B cell (primary cell): ENCODE measurements around the gene CTNNA2. TPM values are rescaled to one million over a fixed set of nuclear protein-coding genes. Genes with fewer than 3 reads are reported as not detected.

Experiments
- ATAC-seq: fragments of 200-7000 bp; cut with Tn5 transposase; one replicate; pipeline ENCODE4 v1.10.0; 2021; ENCODE audit warnings: low read depth, mild to moderate bottlenecking, moderate number of reproducible peaks, moderate library complexity
- CTCF ChIA-PET: fragments of 350-600 bp; sonication (Branson Sonifier 250); formaldehyde crosslinking; loops from one replicate; lab custom pipeline; 2021; ENCODE audit warnings: antibody characterized with exemption, inconsistent platforms; lab: Charles Lee
- POLR2A ChIA-PET: fragments of 350-600 bp; sonication (Branson Sonifier 250); formaldehyde crosslinking; loops from one replicate; lab custom pipeline; 2021; ENCODE audit warnings: antibody characterized with exemption; lab: Charles Lee
- DNase-seq: peaks from one replicate; pipeline ENCODE4 v3.0.0; 2013
- H2AFZ ChIP-seq: 2 replicates; pipeline ENCODE4 v1.6.1; 2012; ENCODE audit warnings: mild to moderate bottlenecking, low read depth, low read length; ENCODE audit not compliant: insufficient read depth, poor library complexity, severe bottlenecking
- H3K27ac ChIP-seq, 2 donors: 1 replicate in 1 of 2; 2 replicates in 1 of 2; pipeline ENCODE4 v1.5.1; 2012 to 2013; ENCODE audit warnings: low read length in 2 of 2, mild to moderate bottlenecking in 2 of 2, moderate library complexity in 1 of 2
- H3K27me3 ChIP-seq, 4 experiments: fragments of 200-600 bp in 1 of 4; sonication (generic) in 1 of 4; replicated peaks in 1 of 4; 1 replicate in 2 of 4; 2 replicates in 2 of 4; pipeline versions ENCODE4 v1.6.1 to v1.7.0; 2013 to 2016; ENCODE audit warnings: low read length in 3 of 4, mild to moderate bottlenecking in 2 of 4, mixed read lengths in 1 of 4, moderate library complexity in 1 of 4; ENCODE audit not compliant: insufficient read depth in 4 of 4, control insufficient read depth in 3 of 4; ENCODE audit errors: control extremely low read depth in 1 of 4
- H3K36me3 ChIP-seq, 2 experiments: replicated peaks in 1 of 2; 1 replicate in 1 of 2; 2 replicates in 1 of 2; pipeline versions ENCODE4 v1.6.1 to v1.7.1; 2013; ENCODE audit warnings: low read length in 1 of 2; ENCODE audit not compliant: insufficient read depth in 2 of 2, control insufficient read depth in 1 of 2; ENCODE audit errors: control extremely low read depth in 1 of 2, extremely low read depth in 1 of 2
- H3K4me1 ChIP-seq, 2 donors: fragments of 200-600 bp in 1 of 2; sonication (generic) in 1 of 2; 1 replicate in 1 of 2; 2 replicates in 1 of 2; pipeline versions ENCODE4 v1.5.1 to v1.6.1; 2013 to 2017; ENCODE audit warnings: low read length in 2 of 2; ENCODE audit not compliant: control insufficient read depth in 2 of 2, insufficient read depth in 2 of 2
- H3K4me2 ChIP-seq: replicated peaks from 2 replicates; pipeline ENCODE3; 2012; ENCODE audit warnings: mild to moderate bottlenecking, low read depth, low read length; ENCODE audit not compliant: poor library complexity, severe bottlenecking
- H3K4me3 ChIP-seq, 5 experiments: fragments of 200-600 bp in 1 of 5; sonication (generic) in 1 of 5; 1 replicate in 3 of 5; 2 replicates in 2 of 5; pipeline versions ENCODE4 v1.5.1 to v1.7.0; 2011 to 2016; ENCODE audit warnings: low read length in 4 of 5, mild to moderate bottlenecking in 4 of 5, low read depth in 2 of 5, control low read depth in 1 of 5, moderate library complexity in 1 of 5; ENCODE audit not compliant: insufficient read depth in 1 of 5; ENCODE audit errors: control extremely low read depth in 1 of 5, extremely low read depth in 1 of 5
- H3K79me2 ChIP-seq: fragments of 200-600 bp; sonication (generic); one replicate; pipeline ENCODE4 v1.6.0; 2016; ENCODE audit warnings: low read length; ENCODE audit not compliant: control insufficient read depth, insufficient read depth
- H3K9ac ChIP-seq: fragments of 200-600 bp; sonication (generic); 2 replicates; pipeline ENCODE4 v1.6.1; 2017; ENCODE audit warnings: mild to moderate bottlenecking, low read length, moderate library complexity
- H3K9me3 ChIP-seq, 3 donors: one replicate each; pipeline versions ENCODE4 v1.6.1 to v1.7.1; 2013; ENCODE audit warnings: low read length in 2 of 3; ENCODE audit not compliant: control insufficient read depth in 2 of 3, insufficient read depth in 1 of 3; ENCODE audit errors: control extremely low read depth in 1 of 3
- H4K20me1 ChIP-seq: 2 replicates; pipeline ENCODE4 v1.6.0; 2012; ENCODE audit warnings: mild to moderate bottlenecking, low read length; ENCODE audit not compliant: insufficient read depth, control insufficient read depth, poor library complexity, severe bottlenecking
- H3K27ac Mint-ChIP-seq: one replicate; pipeline ENCODE4 v1.8.0; 2021; ENCODE audit warnings: mixed read lengths
- H3K27me3 Mint-ChIP-seq: one replicate; pipeline ENCODE4 v1.8.0; 2021; ENCODE audit warnings: mixed read lengths
- H3K4me1 Mint-ChIP-seq: one replicate; pipeline ENCODE4 v1.8.0; 2021; ENCODE audit warnings: mixed read lengths
- H3K4me3 Mint-ChIP-seq: one replicate; pipeline ENCODE4 v1.8.0; 2021; ENCODE audit warnings: mixed read lengths
- H3K9me3 Mint-ChIP-seq: one replicate; pipeline ENCODE4 v1.8.0; 2022; ENCODE audit warnings: mixed read lengths; ENCODE audit not compliant: insufficient read depth
- CTCF ChIP-seq: fragments of 200-600 bp; IDR thresholded peaks from one replicate; pipeline ENCODE4 v1.8.0; 2022; ENCODE audit warnings: antibody characterized with exemption, mild to moderate bottlenecking
- EZH2 ChIP-seq: IDR thresholded peaks from 2 replicates; pipeline ENCODE4 v1.6.1; 2012; ENCODE audit warnings: borderline replicate concordance, low read depth, mild to moderate bottlenecking, moderate library complexity, low read length; ENCODE audit not compliant: insufficient read depth, poor library complexity, severe bottlenecking
- WGBS: methylation state at CpG from one replicate; pipeline ENCODE4 v1.1.5; 2013; ENCODE audit warnings: missing lambda C conversion rate; ENCODE audit not compliant: insufficient coverage; 5-methylcytosine and 5-hydroxymethylcytosine counted together
- intact Hi-C: fragments of 100-400 bp; cut with micrococcal nuclease; formaldehyde crosslinking; loops from one replicate; pipeline ENCODE4 v1.10.0; 2022
- polyA plus RNA-seq: library from polyadenylated mRNA; depleted of rRNA; stranded (reverse); fragments of >200 nt; gene quantifications from 2 replicates; pipeline ENCODE4 v1.2.3, GENCODE V29; 2012
- total RNA-seq, 2 donors: library from RNA; stranded (reverse); fragments of 120-200 nt in 1 of 2; gene quantifications; 1 replicate in 1 of 2; 2 replicates in 1 of 2; pipeline versions ENCODE4 v1.2.3 to v1.2.4, GENCODE V29; 2013 to 2022

CTNNA2 gene
- total and polyA plus RNA-seq, 2 donors (not counting 1 experiment from before 2014, with no cell fraction given) = not detected

GRCh38 chr2:80001701-80002101, 488.9 kb downstream of the CTNNA2 start:
- DNase-seq (no peak), ATAC-seq (no peak)
- TF ChIP-seq CTCF (no peak), EZH2 (no peak)
- Mint-ChIP-seq H3K4me1 (no peaks in the 10 kb centered on the region), H3K27ac (no peak overlapping the region), H3K9me3 (no peaks in the 10 kb centered on the region), H3K27me3 (no peaks in the 10 kb centered on the region), H3K4me3 (no peak overlapping the region)
- ChIA-PET POLR2A (no interaction called here), CTCF (no interaction called here)
- Histone ChIP-seq H3K9me3 (no peaks in the 10 kb centered on the region), H3K27ac (no peak overlapping the region), H3K79me2 (no peaks in the 10 kb centered on the region), H3K4me1 (no peaks in the 10 kb centered on the region), H3K9ac (no peak overlapping the region), H3K4me3 (no peak overlapping the region), H3K36me3 (no peaks in the 10 kb centered on the region), H3K27me3 (no peaks in the 10 kb centered on the region), H4K20me1 (no peaks in the 10 kb centered on the region), H2AFZ (no peak overlapping the region), H3K4me2 (no peak overlapping the region)
- WGBS = no CpG with 5 or more reads among the region's 5 CpGs
- intact Hi-C loops = no loop called here

DNA sequence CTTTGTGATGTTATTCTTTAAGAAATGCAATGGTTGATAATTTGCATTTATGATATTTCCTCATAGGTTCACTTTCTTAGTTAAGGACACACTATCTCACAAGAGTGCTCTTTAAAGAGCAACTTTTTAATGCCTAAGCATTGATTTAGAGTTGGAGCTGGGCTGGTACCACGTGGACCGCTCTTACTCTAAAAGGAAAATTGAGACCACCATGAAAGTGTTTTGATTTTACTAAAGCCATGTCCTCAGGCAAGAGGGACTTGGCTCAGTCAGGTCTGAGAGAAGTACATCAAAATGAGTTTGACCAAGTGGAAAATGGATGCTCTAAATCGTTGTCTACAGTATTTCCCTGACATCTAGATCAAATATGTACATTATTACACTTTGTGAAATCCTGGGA, 489.3 kb downstream of the CTNNA2 start:
- Histone ChIP-seq H4K20me1 (no peaks in the 10 kb centered on the region), H3K9ac (no peak overlapping the region), H3K4me3 (no peak overlapping the region), H3K79me2 (no peaks in the 10 kb centered on the region), H3K36me3 (no peaks in the 10 kb centered on the region), H3K27ac (no peak overlapping the region), H3K9me3 (no peaks in the 10 kb centered on the region), H3K27me3 (no peaks in the 10 kb centered on the region), H3K4me1 (no peaks in the 10 kb centered on the region), H2AFZ (no peak overlapping the region), H3K4me2 (no peak overlapping the region)
- intact Hi-C loops = no loop called here
- no peak overlapping the region for H3K27ac Mint-ChIP-seq
- DNase-seq (no peak), ATAC-seq (no peak)
- no peaks in the 10 kb centered on the region for H3K9me3 Mint-ChIP-seq
- TF ChIP-seq CTCF = no peak
- no peak for TF ChIP-seq EZH2
- CTCF ChIA-PET = no interaction called here
- 70% methylated on average over 2 of the region's 3 CpGs for WGBS
- POLR2A ChIA-PET = no interaction called here
- no peaks in the 10 kb centered on the region for H3K4me1 Mint-ChIP-seq
- H3K4me3 Mint-ChIP-seq = no peak overlapping the region
- H3K27me3 Mint-ChIP-seq = no peaks in the 10 kb centered on the region
